H1 (cell line): ENCODE data around the gene UTP20. TPM values are rescaled to one million over a fixed set of nuclear protein-coding genes. Genes with fewer than 3 reads are reported as not detected.

Experiments
- CTCF ChIA-PET: fragments of 300-600 bp; sonication (Branson Sonifier 250); formaldehyde crosslinking; loops from one replicate; lab custom pipeline; 2021; ENCODE audit not compliant: partially characterized antibody; lab: Charles Lee
- POLR2A ChIA-PET: fragments of 300-600 bp; sonication (Branson Sonifier 250); formaldehyde crosslinking; loops from one replicate; lab custom pipeline; 2021; ENCODE audit warnings: inconsistent platforms; ENCODE audit not compliant: partially characterized antibody; lab: Charles Lee
- DNase-seq, 2 experiments: peaks; one replicate each; pipeline versions ENCODE4 v3.0.0 to v3.0.0-alpha.2; 2010 to 2022; ENCODE audit warnings: low spot score in 2 of 2, low read depth in 1 of 2, mixed read lengths in 1 of 2
- FAIRE-seq: peaks from 2 replicates; lab custom pipeline; 2011; peaks lifted over from hg19 to GRCh38; lab: Jason Lieb, UNC
- H2AFZ ChIP-seq: 2 replicates; pipeline ENCODE4 v1.8.1; 2012; ENCODE audit warnings: low read length, inconsistent platforms
- H2AK5ac ChIP-seq: 2 replicates; pipeline ENCODE4 v1.6.1; 2013; ENCODE audit warnings: low read depth, low read length
- H2BK120ac ChIP-seq: replicated peaks from 2 replicates; pipeline ENCODE3; 2013; ENCODE audit warnings: low read depth, low read length, inconsistent platforms
- H2BK12ac ChIP-seq: 2 replicates; pipeline ENCODE4 v1.6.1; 2013; ENCODE audit warnings: low read depth, low read length
- H2BK15ac ChIP-seq: 2 replicates; pipeline ENCODE4 v1.6.1; 2013; ENCODE audit warnings: low read length
- H2BK20ac ChIP-seq: 2 replicates; pipeline ENCODE4 v1.6.1; 2013; ENCODE audit warnings: low read length
- H2BK5ac ChIP-seq: 2 replicates; pipeline ENCODE4 v1.6.1; 2013; ENCODE audit warnings: low read depth, low read length
- H3K14ac ChIP-seq: 2 replicates; pipeline ENCODE4 v1.6.1; 2013; ENCODE audit warnings: inconsistent platforms; ENCODE audit not compliant: insufficient read length
- H3K18ac ChIP-seq: 2 replicates; pipeline ENCODE4 v1.6.1; 2013; ENCODE audit warnings: low read length; ENCODE audit errors: extremely low read depth
- H3K23ac ChIP-seq: 2 replicates; pipeline ENCODE4 v1.6.1; 2013; ENCODE audit warnings: inconsistent platforms; ENCODE audit not compliant: insufficient read length
- H3K23me2 ChIP-seq: 2 replicates; pipeline ENCODE4 v1.6.1; 2013; ENCODE audit warnings: low read depth, low read length
- H3K27ac ChIP-seq: 2 replicates; pipeline ENCODE4 v1.6.1; 2011; ENCODE audit warnings: low read depth, low read length, inconsistent platforms
- H3K27me3 ChIP-seq, 4 experiments: replicated peaks in 1 of 4; 1 replicate in 1 of 4; 2 replicates in 3 of 4; pipeline versions ENCODE4 v1.6.1 to v1.8.1; 2011 to 2013; ENCODE audit warnings: low read length in 3 of 4, mild to moderate bottlenecking in 3 of 4, inconsistent platforms in 2 of 4, mixed read lengths in 2 of 4, moderate library complexity in 1 of 4; ENCODE audit not compliant: control insufficient read depth in 3 of 4, insufficient read depth in 3 of 4; ENCODE audit errors: extremely low read depth in 1 of 4
- H3K36me3 ChIP-seq, 4 experiments: 2 replicates each; pipeline versions ENCODE4 v1.6.1 to v1.8.1; 2011 to 2013; ENCODE audit warnings: mild to moderate bottlenecking in 4 of 4, low read length in 3 of 4, moderate library complexity in 2 of 4, control low read depth in 1 of 4, inconsistent platforms in 1 of 4; ENCODE audit not compliant: insufficient read depth in 4 of 4, control insufficient read depth in 2 of 4
- H3K4ac ChIP-seq: replicated peaks from 2 replicates; pipeline ENCODE3; 2013; ENCODE audit warnings: low read length, low read depth, mixed read lengths, inconsistent platforms; ENCODE audit not compliant: insufficient read length
- H3K4me1 ChIP-seq, 4 experiments: replicated peaks in 1 of 4; 1 replicate in 1 of 4; 2 replicates in 3 of 4; pipeline versions ENCODE4 v1.6.1 to v1.8.1; 2011 to 2013; ENCODE audit warnings: low read length in 3 of 4, inconsistent platforms in 2 of 4, mixed read lengths in 1 of 4; ENCODE audit not compliant: insufficient read depth in 4 of 4, control insufficient read depth in 3 of 4
- H3K4me2 ChIP-seq, 2 experiments: 2 replicates each; pipeline versions ENCODE4 v1.6.1 to v1.8.1; 2011 to 2013; ENCODE audit warnings: low read depth in 2 of 2, low read length in 2 of 2, control low read depth in 1 of 2, inconsistent platforms in 1 of 2, mild to moderate bottlenecking in 1 of 2; ENCODE audit not compliant: insufficient read depth in 1 of 2
- H3K4me3 ChIP-seq, 4 experiments: fragments of 200-600, 300-600 bp in 1 of 4; sonication (generic), shearing (Covaris generic), sonication (Bioruptor Twin) in 1 of 4; 2 replicates each; pipeline versions ENCODE4 v1.5.1 to v1.8.1; 2011 to 2016; ENCODE audit warnings: low read length in 4 of 4, low read depth in 3 of 4, control low read depth in 2 of 4, inconsistent platforms in 2 of 4, mild to moderate bottlenecking in 2 of 4, mixed read lengths in 1 of 4, moderate library complexity in 1 of 4; ENCODE audit not compliant: insufficient read depth in 2 of 4; ENCODE audit errors: extremely low read depth in 1 of 4
- H3K56ac ChIP-seq: replicated peaks from 2 replicates; pipeline ENCODE3; 2013; ENCODE audit warnings: low read depth, mild to moderate bottlenecking, mixed read lengths, low read length, inconsistent platforms; ENCODE audit not compliant: insufficient read length
- H3K79me1 ChIP-seq: 2 replicates; pipeline ENCODE4 v1.6.1; 2013; ENCODE audit warnings: low read depth, low read length, control low read depth
- H3K79me2 ChIP-seq, 2 experiments: 2 replicates each; pipeline versions ENCODE4 v1.6.1 to v1.8.1; 2012 to 2013; ENCODE audit warnings: low read length in 2 of 2, mild to moderate bottlenecking in 2 of 2, inconsistent platforms in 1 of 2; ENCODE audit not compliant: insufficient read depth in 2 of 2, control insufficient read depth in 1 of 2
- H3K9ac ChIP-seq, 4 experiments: replicated peaks in 1 of 4; 1 replicate in 1 of 4; 2 replicates in 3 of 4; pipeline versions ENCODE4 v1.6.1 to v1.8.1; 2011 to 2013; ENCODE audit warnings: low read depth in 3 of 4, low read length in 3 of 4, control low read depth in 2 of 4, mild to moderate bottlenecking in 2 of 4, moderate library complexity in 2 of 4, inconsistent platforms in 1 of 4; ENCODE audit errors: extremely low read depth in 1 of 4
- H3K9me3 ChIP-seq, 2 experiments: 2 replicates each; pipeline versions ENCODE4 v1.6.1 to v1.8.1; 2012 to 2013; ENCODE audit warnings: mild to moderate bottlenecking in 2 of 2, moderate library complexity in 2 of 2, control low read depth in 1 of 2, inconsistent platforms in 1 of 2, low read depth in 1 of 2, low read length in 1 of 2, mixed read lengths in 1 of 2; ENCODE audit not compliant: insufficient read depth in 2 of 2
- H4K20me1 ChIP-seq, 2 experiments: replicated peaks in 1 of 2; 2 replicates each; pipeline versions ENCODE3 to v1.8.1; 2011 to 2013; ENCODE audit warnings: inconsistent platforms in 2 of 2, low read length in 2 of 2, mild to moderate bottlenecking in 1 of 2; ENCODE audit not compliant: insufficient read depth in 2 of 2, control insufficient read depth in 1 of 2
- H4K5ac ChIP-seq: 2 replicates; pipeline ENCODE4 v1.6.1; 2013; ENCODE audit warnings: low read length, low read depth, mixed read lengths, inconsistent platforms; ENCODE audit not compliant: insufficient read length
- H4K8ac ChIP-seq: 2 replicates; pipeline ENCODE4 v1.8.0; 2013; ENCODE audit warnings: mild to moderate bottlenecking, moderate library complexity, low read length, inconsistent platforms; ENCODE audit not compliant: insufficient read depth; ENCODE audit errors: extremely low read depth
- H4K91ac ChIP-seq: replicated peaks from 2 replicates; pipeline ENCODE3; 2013; ENCODE audit warnings: low read length, mixed read lengths, inconsistent platforms; ENCODE audit not compliant: insufficient read length
- ASH2L ChIP-seq: fragments of 200-600, 300-600 bp; sonication (generic); IDR thresholded peaks from one replicate; pipeline ENCODE4 v1.7.1; 2017; ENCODE audit warnings: low read length
- CBX5 ChIP-seq: fragments of 300-800, 300-1000 bp; sonication (generic); IDR thresholded peaks from 2 replicates; pipeline ENCODE4 v1.7.1; 2016; ENCODE audit warnings: antibody characterized with exemption, low read length, low read depth
- RXRA ChIP-seq: IDR thresholded peaks from 2 replicates; pipeline ENCODE4 v1.6.1; 2011; ENCODE audit warnings: low read depth, mild to moderate bottlenecking, low read length, moderate library complexity; ENCODE audit not compliant: insufficient read depth
- WGBS, 2 experiments: shearing (Covaris generic) in 1 of 2; methylation state at CpG; one replicate each; pipeline versions ENCODE4 v1.1.6 to v1.1.7; 2013 to 2015; ENCODE audit warnings: low lambda C conversion rate in 2 of 2, mixed read lengths in 2 of 2, inconsistent platforms in 1 of 2, low coverage in 1 of 2, missing lambda C conversion rate in 1 of 2; ENCODE audit not compliant: insufficient replicate concordance in 2 of 2, insufficient coverage in 1 of 2, insufficient read length in 1 of 2; ENCODE audit errors: extremely low coverage in 1 of 2, missing lambda C conversion rate in 1 of 2; 5-methylcytosine and 5-hydroxymethylcytosine counted together
- polyA plus RNA-seq, 7 experiments: library from polyadenylated mRNA; depleted of rRNA in 3 of 7; stranded (reverse) in 5 of 7; unstranded in 2 of 7; fragments of >200 nt in 5 of 7; fragments of 200-250 nt in 2 of 7; gene quantifications; 1 replicate in 5 of 7; 2 replicates in 1 of 7; 4 replicates in 1 of 7; pipeline versions ENCODE4 v1.2.1 to v1.2.3, GENCODE V29; 2011 to 2013; ENCODE audit warnings: missing spikeins in 2 of 7, mixed read lengths in 2 of 7
- total RNA-seq: library from RNA; stranded (reverse); fragmentation: NEBNext Ultra II Directional; extraction: Animal tissue kit (Norgen Biotek cat#: 25700); gene quantifications from 2 replicates; pipeline ENCODE4 v1.2.1, GENCODE V29; 2021

The UTP20 gene
- total and polyA plus RNA-seq, 2 of the 8 experiments (the other 6 are each of a cell fraction or from before 2014, with no cell fraction given), result 8.5 to 48.4 TPM

DNA sequence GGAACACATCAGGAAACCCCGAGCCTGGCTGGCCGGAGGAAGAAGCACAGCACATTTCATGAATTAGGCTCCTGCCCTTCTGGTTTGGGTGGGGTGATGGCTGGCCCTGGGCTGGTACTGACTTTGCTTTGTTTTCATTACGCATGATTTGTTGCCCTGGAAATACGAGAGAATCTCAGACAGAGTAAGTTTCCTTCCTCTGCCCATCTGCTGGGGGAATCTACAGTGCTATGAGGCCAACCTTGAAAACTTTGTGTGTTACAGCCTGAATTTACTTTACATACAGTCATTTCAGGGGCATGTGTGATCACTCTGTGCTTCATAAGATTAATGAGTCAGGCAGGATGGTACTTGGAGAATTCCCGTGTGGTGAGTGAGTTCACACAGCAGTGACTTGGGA lies 49.4 kb upstream of the UTP20 start:
- no peak overlapping the region for H3K18ac ChIP-seq
- H3K27me3 ChIP-seq, result no peaks in the 10 kb centered on the region
- no peak overlapping the region for H2BK20ac ChIP-seq
- DNase-seq (no peak), FAIRE-seq (no peak)
- H4K20me1 ChIP-seq, result no peaks in the 10 kb centered on the region
- no peaks in the 10 kb centered on the region for H3K23me2 ChIP-seq
- no peak overlapping the region for H4K8ac ChIP-seq
- H2AFZ ChIP-seq, result 0 out of 2 replicates have a peak overlapping the region, but pooled peaks have one; percentile 34
- no peak overlapping the region for H2BK12ac ChIP-seq
- ChIA-PET POLR2A (no interaction called here), CTCF (no interaction called here)
- 95% methylated on average over 5 of the region's 5 CpGs; no CpG with 5 or more reads in 1 of the 2 experiments for WGBS, 2 experiments
- no peak overlapping the region for H2BK5ac ChIP-seq
- no peak overlapping the region for H2AK5ac ChIP-seq
- no peaks in the 10 kb centered on the region for H3K4me1 ChIP-seq
- no peak overlapping the region for H3K9ac ChIP-seq
- no peak overlapping the region for H3K27ac ChIP-seq
- no peak overlapping the region for H2BK15ac ChIP-seq
- no peaks in the 10 kb centered on the region; a peak in 1 of 8 replicates for H3K36me3 ChIP-seq
- no peaks in the 10 kb centered on the region for H3K79me2 ChIP-seq
- no peak overlapping the region for H3K4me3 ChIP-seq
- H3K4ac ChIP-seq, result no peak overlapping the region
- no peaks in the 10 kb centered on the region for H3K79me1 ChIP-seq
- no peak overlapping the region for H4K91ac ChIP-seq
- no peak overlapping the region for H4K5ac ChIP-seq
- H3K9me3 ChIP-seq, result no peaks in the 10 kb centered on the region
- TF ChIP-seq ASH2L (no peak), CBX5 (no peak), RXRA (no peak)
- no peak overlapping the region for H3K4me2 ChIP-seq
- H3K23ac ChIP-seq, result no peak overlapping the region
- H3K56ac ChIP-seq, result no peak overlapping the region
- no peak overlapping the region for H2BK120ac ChIP-seq
- H3K14ac ChIP-seq, result no peak overlapping the region
